GM21515 (cell line): Measurements from ENCODE around the gene MAP3K15.
"Not testable (repeated sequence)": the region's sequence is repeated elsewhere in the genome, so short reads cannot be mapped to it uniquely, and the experiment has no call there.

ENCODE experiments used
- ATAC-seq: cut with Tn5 transposase; IDR thresholded peaks from one replicate; pipeline ENCODE4 v1.9.1; 2021; ENCODE audit not compliant: unreplicated experiment

MAP3K15 gene

GRCh38 chrX:19541196-19541595 lies 25.9 kb upstream of the MAP3K15 start:
- no peak for ATAC-seq

DNA sequence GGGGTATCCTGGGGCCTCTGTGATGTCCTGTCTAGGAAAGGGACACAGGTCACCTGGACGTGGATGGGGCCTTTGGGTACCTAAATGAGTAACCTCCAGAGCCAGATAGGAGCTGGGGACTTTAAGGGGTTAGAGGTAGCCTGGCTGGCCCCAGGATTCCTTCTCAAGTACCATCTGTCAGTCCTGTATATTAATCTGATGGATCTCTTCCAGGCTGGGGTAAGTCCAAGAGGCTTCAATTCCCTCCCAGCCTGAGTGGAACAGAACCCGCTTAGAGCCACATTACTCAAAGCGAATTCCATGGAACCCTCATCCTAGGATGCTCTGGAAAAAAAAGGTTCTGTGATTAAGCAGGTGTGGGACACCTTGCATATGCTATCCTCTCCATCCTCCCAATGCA lies 24.8 kb upstream of the MAP3K15 start:
- ATAC-seq = no peak

GRCh38 chrX:19539665-19540064 lies 24.4 kb upstream of the MAP3K15 start:
- ATAC-seq = no peak

DNA sequence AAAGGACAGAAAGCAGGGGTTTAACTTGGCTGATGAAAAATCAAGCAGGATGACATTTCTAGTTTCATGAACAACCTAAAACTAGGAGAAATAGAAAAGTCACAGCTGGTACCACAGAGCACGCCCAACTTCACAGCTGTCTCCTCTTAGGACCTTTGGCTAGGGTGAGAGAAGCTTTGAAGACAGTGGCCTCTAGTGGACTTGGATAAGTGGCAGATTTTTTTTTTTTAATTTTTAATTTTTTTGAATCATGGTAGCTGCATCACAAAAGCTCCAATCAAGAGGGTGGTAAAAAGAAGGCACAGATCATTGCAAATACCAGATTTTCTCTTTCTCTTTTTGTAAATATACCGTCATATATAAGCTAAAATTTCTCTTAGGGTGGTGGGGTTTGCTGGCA lies 20.2 kb upstream of the MAP3K15 start:
- no peak for ATAC-seq

- ATAC-seq = no peak
Observed at GRCh38 chrX:19532709-19533108, 17.4 kb upstream of the MAP3K15 start.

GRCh38 chrX:19517965-19518364 lies 2.7 kb upstream of the MAP3K15 start:
- ATAC-seq = no peak

- ATAC-seq = no peak
Observed at GRCh38 chrX:19515615-19516105, 352 bp upstream of the MAP3K15 start.

DNA sequence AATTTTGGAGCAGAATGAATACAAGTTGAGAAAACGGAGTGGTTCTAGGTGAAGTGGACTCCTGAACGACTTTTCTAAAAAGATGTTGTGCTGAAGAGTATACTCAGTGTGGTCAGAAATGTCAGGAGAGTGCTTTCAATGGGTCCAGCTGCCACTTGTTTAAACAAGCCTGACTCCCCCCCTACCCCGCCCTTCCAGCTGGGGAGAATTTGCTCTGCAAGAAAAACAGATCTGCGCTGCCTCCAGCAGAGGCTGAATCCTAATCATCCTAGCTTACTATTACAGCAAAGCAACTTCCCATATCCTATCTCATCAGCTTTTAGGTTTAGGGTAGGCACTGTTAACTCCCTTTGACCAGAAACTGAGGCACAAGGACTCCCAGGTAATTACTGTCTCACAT lies 1.9 kb downstream of the MAP3K15 start:
- ATAC-seq = no peak

DNA sequence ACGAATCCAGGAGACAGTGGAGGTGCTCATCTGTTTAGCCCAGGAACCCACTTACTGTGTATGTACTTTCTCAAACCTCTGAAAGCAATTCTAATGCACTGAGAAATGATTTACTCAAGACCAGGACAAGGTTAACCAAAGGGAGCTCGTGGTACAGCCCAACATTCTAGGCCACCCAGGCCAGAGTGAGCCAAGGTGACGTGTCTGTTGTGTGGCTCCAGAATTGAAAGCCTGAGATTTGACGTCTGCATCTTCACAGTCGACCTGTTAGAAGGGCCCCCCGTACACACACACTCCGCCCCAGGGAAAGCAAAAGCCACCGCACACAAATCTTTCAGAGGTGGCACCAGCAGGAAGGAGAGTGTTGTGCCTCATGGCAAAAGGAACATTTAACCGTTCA lies 2.3 kb downstream of the MAP3K15 start:
- no peak for ATAC-seq

DNA sequence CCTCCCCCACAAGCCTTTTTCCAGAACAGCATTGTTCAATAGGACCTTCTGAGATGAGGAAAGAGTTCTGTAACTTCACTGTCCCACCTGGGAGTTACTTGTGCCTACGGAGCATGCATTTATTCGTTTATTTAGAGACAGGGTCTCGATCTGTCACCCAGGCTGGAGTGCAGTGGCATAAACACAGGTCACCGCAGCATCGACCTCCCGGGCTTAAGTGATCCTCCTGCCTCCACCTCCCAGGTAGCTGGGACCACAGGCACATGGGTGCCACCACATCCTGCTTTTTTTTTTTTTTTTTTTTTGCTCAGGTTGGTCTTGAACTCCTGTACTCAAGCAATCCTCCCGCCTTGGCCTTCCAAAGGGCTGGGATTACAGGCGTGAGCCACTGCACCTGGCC lies 2.9 kb downstream of the MAP3K15 start:
- no peak for ATAC-seq

DNA sequence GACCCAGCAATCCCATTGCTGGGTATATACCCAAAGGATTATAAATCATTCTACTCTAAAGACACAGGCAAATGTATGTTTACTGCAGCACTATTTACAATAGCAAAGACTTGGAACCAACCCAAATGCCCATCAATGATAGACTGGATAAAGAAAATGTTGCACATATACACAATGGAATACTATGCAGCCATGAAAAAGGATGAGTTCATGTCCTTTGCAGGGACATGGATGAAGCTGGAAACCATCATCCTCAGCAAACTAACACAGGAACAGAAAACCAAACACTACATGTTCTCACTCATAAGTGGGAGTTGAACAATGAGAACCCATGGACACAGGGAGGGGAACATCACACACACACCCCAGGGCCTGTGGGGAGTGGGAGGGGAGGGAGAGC lies 3.5 kb downstream of the MAP3K15 start:
- ATAC-seq = not testable (repeated sequence)

GRCh38 chrX:19496711-19497110 lies 18.6 kb downstream of the MAP3K15 start:
- ATAC-seq = no peak

DNA sequence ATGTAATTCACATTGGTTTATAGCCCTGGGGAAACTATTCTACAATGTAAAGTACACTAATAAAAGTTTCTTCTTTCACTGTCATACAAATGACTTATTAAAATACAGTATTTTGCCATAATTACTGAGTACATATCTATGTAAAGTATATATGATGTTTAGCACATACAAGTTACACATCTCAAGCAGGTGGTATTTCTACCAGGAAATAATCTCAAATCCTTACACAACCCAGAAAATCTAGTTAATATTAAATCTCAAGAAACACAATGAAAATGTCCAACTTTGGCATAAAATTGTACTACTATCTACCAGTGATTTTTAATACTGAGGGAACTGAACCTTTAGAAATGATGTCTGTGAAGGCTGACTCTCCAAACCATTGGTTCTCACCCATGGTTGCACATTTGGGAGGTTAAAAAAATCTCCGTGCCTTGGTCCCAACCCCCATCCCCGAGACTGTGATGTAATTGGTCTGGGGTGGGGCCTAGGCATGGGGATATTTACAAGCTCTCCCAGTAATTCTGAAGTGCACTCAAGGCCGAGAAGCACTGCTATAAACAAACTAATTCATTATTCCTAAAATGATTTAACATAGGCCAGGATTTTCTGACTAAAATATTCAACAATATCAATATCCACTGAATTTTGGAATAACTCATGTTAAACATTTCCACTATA lies 27.6 kb downstream of the MAP3K15 start:
- no peak for ATAC-seq

GRCh38 chrX:19479458-19479857 lies 35.9 kb downstream of the MAP3K15 start:
- no peak for ATAC-seq

- ATAC-seq = not testable (repeated sequence)
Observed at GRCh38 chrX:19468383-19468782, 46.9 kb downstream of the MAP3K15 start.

- no peak for ATAC-seq
Observed at GRCh38 chrX:19462879-19463278, 52.4 kb downstream of the MAP3K15 start.

DNA sequence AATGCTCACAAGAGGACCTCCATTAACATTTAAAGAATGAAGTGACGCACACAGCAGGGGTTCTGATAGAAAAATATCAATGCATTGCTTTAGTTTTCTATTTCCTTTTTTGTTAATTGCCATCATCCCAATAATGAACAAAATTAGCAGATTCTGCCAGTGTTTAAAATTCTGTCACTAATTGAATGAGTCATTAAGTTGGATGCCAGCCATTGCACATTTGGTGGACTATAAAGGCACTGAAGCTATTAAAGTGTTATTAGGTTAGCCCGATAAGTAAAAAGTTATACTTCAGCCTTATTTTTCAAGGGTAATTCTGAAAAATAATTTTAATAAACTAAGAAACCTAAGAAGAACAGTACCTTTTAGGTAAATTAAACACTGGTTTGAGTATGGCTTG lies 53.1 kb downstream of the MAP3K15 start:
- no peak for ATAC-seq

- no peak for ATAC-seq
Observed at GRCh38 chrX:19457662-19458061, 57.6 kb downstream of the MAP3K15 start.

DNA sequence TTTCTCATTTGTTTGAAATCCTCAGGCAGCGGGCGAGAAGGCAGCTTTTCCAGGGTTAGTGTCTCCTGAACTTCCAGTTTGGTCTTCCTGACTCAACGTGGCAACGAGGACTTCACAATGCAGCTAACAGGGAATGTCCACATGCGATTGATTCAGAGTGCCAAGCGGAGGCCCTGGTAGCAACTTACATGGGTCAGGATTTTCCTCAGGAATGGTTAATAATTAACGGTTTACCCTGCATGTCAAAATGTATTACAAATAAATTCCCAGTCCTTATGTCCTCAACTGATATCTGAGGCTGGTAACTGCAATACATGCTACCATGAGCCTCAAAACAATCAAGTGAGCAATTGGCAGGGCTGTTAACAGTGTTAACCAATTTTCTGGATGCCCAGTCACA lies 67.2 kb downstream of the MAP3K15 start:
- no peak for ATAC-seq

- ATAC-seq = no peak
Observed at GRCh38 chrX:19446397-19446796, 68.9 kb downstream of the MAP3K15 start.

GRCh38 chrX:19445772-19446171 lies 69.5 kb downstream of the MAP3K15 start:
- not testable (repeated sequence) for ATAC-seq

- no peak for ATAC-seq
Observed at GRCh38 chrX:19443869-19444526, 71.3 kb downstream of the MAP3K15 start.

GRCh38 chrX:19440713-19441112 lies 74.6 kb downstream of the MAP3K15 start:
- ATAC-seq = no peak
